HG02981 (cell line): ENCODE data around the gene KSR1.

Source experiments
- ATAC-seq: cut with Tn5 transposase; IDR thresholded peaks from one replicate; pipeline ENCODE4 v1.9.1; 2021; ENCODE audit warnings: mild to moderate bottlenecking, moderate library complexity; ENCODE audit not compliant: unreplicated experiment

KSR1 gene

GRCh38 chr17:27471321-27472269 lies 15.3 kb downstream of the KSR1 start:
- peak; percentile 63 for ATAC-seq

- no peak for ATAC-seq
These were observed 17.0 kb downstream of the KSR1 start for GRCh38 chr17:27473190-27473747.

- peak; percentile 31 for ATAC-seq
These were observed 17.7 kb downstream of the KSR1 start for GRCh38 chr17:27473748-27474609.

- no peak for ATAC-seq
These were observed 18.9 kb downstream of the KSR1 start for GRCh38 chr17:27475070-27475673.

GRCh38 chr17:27475981-27476895 lies 20.0 kb downstream of the KSR1 start:
- ATAC-seq = no peak

- ATAC-seq = peak; percentile 24
These were observed 21.0 kb downstream of the KSR1 start for GRCh38 chr17:27477050-27477888.

- no peak for ATAC-seq
These were observed 21.9 kb downstream of the KSR1 start for GRCh38 chr17:27477971-27478684.

GRCh38 chr17:27478901-27479538 lies 22.8 kb downstream of the KSR1 start:
- no peak for ATAC-seq

- no peak for ATAC-seq
These were observed 23.6 kb downstream of the KSR1 start for GRCh38 chr17:27479838-27480237.

- ATAC-seq = no peak
These were observed 24.5 kb downstream of the KSR1 start for GRCh38 chr17:27480699-27481098.

- ATAC-seq = peak; percentile 53
These were observed 25.1 kb downstream of the KSR1 start for GRCh38 chr17:27481327-27481726.

- ATAC-seq = no peak
These were observed 28.9 kb downstream of the KSR1 start for GRCh38 chr17:27485125-27485524.

- ATAC-seq = no peak
These were observed 29.7 kb downstream of the KSR1 start for GRCh38 chr17:27485716-27486495.

- ATAC-seq = no peak
These were observed 30.5 kb downstream of the KSR1 start for GRCh38 chr17:27486741-27487140.

GRCh38 chr17:27488231-27488630 lies 32.0 kb downstream of the KSR1 start:
- no peak for ATAC-seq

GRCh38 chr17:27489045-27489715 lies 32.9 kb downstream of the KSR1 start:
- no peak for ATAC-seq

GRCh38 chr17:27490391-27490790 lies 34.1 kb downstream of the KSR1 start:
- ATAC-seq = no peak
